Activated T-cell treated with anti-CD3 and anti-CD28 coated beads for 48 hours (primary cell): Measurements from ENCODE around the gene ASB10.

Source experiments
- DNase-seq: peaks from one replicate; pipeline ENCODE4 v3.0.0-alpha.2; 2020; ENCODE audit warnings: low read depth

The ASB10 gene, protein sequence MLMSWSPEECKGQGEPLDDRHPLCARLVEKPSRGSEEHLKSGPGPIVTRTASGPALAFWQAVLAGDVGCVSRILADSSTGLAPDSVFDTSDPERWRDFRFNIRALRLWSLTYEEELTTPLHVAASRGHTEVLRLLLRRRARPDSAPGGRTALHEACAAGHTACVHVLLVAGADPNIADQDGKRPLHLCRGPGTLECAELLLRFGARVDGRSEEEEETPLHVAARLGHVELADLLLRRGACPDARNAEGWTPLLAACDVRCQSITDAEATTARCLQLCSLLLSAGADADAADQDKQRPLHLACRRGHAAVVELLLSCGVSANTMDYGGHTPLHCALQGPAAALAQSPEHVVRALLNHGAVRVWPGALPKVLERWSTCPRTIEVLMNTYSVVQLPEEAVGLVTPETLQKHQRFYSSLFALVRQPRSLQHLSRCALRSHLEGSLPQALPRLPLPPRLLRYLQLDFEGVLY

DNA sequence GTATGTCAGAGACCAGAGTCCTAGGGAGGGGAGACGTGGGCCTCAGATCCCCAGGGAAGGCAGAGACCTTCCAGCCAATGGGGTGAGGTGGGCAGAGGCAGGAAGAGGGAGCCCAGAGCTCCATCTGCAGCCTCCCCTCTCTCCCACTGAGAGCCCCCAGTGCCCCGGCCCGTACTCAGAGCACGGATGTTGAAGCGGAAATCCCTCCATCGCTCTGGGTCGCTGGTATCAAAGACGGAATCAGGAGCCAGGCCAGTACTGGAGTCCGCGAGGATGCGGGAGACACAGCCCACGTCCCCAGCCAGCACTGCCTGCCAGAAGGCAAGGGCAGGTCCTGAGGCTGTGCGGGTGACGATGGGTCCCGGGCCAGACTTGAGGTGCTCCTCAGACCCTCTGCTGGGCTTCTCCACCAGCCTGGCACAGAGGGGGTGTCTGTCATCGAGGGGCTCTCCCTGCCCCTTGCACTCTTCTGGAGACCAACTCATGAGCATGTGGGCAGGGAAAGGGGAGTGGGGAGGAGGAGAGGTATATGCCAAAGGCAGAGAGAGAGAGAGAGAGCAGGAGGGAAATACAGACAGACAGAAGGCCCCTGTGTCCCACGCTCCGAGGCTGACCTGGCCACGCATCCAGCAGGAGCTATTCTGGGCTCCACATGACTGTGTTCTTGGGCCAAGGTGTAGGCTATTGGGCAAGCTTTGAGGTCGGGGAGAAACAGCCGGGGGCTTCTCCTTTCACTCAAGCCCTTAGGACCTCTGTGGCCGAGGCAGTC is at the start of gene ASB10:
ASB10 (minus strand) TSS at position 611 of the 769 bp plus-strand sequence; CDS start at position 491, 120 bp downstream.
- DNase-seq: no peak

DNA sequence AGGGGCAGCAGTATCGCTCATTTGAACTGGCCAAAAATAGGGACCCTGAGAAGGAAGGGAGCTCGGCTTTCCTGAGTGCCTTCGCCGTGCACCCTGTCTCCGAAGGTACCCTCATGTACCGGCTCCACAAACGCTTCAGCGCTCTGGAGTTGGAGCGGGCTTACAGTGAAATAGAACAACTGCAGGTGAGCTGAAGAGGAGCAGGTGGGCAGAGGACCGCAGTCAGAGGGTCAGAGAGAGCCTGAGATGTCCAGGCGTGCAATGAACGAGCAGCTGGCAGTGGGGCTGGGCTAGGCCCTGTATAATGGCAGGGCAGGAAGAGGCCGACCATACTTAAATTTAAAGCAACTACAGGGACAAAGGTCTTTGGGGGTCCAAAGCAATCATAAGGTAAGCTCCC is 49.4 kb upstream of the ASB10 start:
- DNase-seq: no peak

DNA sequence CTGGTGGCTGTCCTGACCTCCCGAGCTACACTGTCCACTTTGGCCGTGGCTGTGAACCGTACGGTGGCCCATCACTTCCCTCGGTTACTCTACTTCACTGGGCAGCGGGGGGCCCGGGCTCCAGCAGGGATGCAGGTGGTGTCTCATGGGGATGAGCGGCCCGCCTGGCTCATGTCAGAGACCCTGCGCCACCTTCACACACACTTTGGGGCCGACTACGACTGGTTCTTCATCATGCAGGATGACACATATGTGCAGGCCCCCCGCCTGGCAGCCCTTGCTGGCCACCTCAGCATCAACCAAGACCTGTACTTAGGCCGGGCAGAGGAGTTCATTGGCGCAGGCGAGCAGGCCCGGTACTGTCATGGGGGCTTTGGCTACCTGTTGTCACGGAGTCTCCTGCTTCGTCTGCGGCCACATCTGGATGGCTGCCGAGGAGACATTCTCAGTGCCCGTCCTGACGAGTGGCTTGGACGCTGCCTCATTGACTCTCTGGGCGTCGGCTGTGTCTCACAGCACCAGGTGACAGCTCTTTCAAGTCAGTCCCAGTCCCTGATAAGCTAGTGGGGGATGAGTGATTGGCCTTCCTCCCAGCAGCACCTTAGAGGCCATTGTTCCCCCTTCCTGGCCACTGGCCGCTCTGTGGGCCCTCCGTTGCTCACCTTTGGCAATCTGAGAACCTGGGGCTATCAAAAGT is 48.2 kb upstream of the ASB10 start:
- DNase-seq: no peak

DNA sequence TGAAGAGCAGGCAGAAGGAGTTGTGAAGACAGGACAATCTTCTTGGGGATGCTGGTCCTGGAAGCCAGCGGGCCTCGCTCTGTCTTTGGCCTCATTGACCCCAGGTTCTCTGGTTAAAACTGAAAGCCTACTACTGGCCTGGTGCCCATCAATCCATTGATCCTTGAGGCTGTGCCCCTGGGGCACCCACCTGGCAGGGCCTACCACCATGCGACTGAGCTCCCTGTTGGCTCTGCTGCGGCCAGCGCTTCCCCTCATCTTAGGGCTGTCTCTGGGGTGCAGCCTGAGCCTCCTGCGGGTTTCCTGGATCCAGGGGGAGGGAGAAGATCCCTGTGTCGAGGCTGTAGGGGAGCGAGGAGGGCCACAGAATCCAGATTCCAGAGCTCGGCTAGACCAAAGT is 46.8 kb upstream of the ASB10 start:
- no peak for DNase-seq

DNA sequence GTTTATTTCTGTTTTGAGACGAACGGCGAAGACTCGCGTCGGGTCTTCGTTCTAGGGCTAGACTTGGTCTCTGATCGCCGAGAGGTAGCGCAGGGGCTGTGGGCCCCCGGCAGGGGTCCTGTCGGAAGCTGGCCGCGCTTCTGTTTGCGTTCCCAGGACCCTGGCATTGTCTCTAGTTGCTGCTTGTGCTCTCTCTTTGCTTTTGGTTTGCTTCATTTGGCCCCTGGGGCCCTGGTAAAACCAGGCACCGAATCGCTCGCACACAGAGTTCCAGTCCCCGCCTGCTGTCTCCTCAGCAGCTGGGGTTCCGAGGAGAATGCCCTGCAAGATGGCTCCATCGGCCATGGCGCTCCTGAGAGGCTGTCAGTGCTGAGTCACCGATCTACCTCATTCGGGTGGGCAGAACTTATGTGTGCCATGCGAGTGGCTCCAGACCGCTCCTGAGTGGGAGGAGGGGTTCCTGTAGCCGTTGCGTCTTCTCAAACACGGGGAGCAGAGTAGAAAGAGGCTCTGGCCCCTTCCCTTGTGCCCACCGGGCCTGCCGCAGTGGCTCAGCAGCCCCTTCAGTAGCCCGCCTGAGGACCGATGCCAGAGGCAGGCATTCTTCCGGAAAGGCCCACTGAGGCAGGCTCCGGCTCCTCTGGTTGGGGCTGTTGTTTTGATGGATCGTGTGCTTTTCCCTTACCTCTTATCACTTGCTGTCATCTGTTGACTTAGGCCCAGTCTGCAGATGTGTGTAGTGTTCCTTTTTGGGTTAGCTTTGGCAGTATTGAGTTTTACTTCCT is 46.1 kb upstream of the ASB10 start:
- peak; percentile 74 for DNase-seq

DNA sequence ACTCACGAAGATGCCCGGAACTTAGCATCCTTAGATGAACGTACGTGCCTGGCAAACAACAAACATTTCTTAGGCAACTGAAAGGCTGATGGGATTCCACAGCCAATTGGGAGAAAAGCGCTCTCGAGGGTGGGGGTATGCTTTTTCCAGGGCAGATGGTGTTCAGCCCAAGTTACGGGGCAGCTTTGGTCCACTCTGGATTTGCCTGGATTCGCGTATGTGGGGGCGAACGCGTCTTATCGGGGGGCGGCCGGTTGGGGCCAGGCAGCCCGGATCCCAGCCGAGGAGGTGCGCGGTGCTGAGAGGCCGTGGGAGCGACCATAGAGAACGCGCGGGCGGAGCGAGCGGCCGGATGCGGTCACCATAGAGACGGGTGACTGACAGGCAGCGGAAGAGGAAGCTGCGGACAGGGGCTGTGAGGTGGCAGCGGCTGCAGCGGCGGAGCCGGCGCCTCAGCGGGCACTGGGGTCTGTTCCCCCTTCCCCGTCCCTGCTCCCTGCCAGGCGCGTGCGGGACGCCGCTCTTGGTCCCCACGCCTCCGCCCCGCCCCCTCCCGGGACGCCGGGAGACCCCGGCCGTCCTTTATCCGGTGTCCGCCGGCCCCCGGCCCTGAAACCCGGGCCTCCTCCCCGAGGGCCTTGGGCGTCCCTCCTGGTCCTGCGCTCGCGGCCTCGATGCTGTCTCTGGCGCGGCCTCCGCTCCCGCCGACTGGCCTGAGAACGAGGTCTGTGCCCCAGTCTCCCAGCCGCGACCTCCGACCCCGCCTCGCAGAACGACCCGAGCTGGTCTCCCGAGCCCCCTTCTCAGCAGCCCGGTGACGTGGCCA is 45.3 kb upstream of the ASB10 start, which contains the start of gene CHPF2:
CHPF2 (plus strand) TSS at position 393 of the 826 bp plus-strand sequence. CDS start 1,529 bp downstream, outside the sequence.
- DNase-seq: peak; percentile 88

DNA sequence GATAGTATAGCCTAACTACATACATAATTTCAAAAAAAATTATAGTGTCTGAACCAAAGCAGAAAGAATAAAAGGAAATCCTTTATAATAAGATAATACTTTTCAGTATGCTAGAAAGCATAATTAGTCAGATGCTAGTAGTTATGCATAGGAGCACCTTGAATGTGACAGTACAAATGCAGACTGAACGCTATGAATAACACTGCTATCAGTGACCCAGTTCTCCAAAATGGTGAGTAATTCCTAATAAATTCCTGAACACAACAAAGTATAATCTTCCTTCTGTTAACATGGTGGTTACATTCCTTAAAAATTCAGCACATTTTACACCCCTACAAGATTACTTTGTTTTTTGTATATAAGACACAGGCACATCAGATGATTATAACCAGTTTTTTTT is 44.0 kb upstream of the ASB10 start:
- no peak for DNase-seq

DNA sequence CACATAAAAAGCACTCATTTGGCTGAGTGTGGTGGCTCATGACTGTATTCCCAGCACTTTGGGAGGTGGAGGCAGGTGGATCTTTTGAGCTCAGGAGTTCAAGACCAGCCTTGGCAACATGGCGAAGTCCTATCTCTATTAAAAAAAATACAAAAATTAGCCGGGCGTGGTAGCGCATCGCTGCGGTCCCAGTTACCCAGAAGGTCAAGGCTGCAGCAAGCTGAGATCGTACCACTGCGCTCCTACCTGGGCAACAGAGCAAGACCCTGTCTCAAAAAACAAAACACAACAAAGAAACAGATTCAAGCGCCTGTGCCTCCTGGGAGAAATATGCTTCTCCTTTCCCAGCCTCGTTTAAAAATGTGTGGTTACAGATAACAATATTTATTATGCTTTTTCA is 42.2 kb upstream of the ASB10 start:
- no peak for DNase-seq

DNA sequence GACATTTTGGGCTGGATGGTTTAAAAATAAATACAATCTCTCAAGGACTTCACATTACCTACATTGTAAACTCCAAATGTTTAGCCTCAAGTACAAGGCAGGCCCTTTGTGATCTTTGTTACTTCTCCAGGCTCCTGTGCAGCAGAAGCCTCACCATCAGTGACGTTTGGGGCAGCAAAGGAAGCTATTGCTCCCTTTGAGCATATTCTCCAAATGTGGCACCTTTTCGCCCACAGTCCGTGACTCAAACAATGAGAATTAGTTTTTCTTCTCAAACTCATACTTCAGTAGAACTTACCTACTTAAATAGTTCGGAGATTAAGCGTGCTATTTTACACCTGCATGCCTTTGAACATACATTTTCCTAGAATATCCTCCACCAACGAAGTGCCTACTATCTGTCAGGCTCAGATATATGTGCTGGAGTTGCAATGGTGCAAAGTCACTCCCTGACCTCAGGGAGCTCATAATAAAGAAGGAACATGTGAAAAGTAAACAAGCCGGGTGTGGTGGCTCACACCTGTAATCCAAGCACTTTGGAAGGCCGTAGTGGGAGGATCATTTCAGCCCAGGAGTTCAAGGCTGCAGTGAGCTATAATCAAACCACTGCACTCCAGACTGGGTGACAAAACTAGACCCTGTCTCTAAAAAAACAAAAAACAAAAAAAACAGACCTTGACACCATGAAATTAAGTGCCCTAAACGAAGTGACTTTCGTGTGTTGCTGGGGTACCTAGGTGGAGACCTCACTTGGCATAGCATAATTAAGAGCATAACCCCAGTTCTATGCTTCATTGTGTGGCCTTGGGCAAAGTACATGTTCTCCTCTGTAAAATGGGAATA is 41.2 kb upstream of the ASB10 start:
- no peak for DNase-seq

DNA sequence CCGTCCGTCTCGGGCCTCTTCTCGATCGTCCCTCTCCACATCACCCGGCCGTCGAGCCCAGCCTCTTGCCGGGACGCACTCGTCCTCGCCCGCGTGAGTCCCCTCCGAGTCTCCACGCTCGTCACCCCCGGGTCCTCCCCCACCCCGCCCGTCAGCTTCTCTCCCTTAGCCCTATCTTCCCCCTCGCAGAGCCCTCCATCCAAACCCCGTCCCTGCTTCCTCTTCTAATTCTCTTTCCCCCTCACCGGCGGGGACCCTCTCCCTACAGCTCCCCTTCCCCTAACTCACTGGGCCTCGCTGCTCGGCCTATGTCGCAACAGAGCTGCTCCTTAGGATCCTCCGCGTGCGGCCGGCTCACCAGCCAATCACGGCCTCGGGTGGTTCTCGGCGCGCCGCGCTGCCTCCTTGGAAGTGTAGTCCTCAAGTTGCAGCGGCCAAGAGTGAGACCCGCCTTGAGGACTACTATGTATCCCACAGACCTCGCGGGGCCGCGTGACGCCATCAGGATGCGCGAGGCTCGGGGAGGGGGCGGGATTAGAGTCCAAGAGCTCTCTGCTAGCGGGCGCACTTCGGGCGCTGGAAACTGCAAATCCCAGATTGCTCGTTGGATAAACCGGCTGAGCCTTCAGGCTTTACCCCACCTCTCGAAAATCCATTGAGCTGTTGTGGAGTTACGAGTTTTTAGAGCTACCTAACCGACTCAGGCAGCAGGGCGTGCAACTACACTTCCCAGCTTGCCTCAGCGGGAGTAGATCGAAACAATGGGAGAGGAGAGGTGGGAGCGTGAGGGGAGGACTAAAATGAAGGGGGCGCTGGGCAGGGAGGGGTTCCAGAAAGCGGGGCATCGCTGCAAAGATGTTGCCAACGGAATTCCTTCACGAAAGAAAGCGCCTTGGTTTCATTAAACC is 40.1 kb upstream of the ASB10 start, which contains the start of gene ABCF2:
ABCF2 (minus strand) TSS at position 331 of the 908 bp plus-strand sequence. CDS start 747 bp downstream, outside the sequence.
- DNase-seq: peak; percentile 96

DNA sequence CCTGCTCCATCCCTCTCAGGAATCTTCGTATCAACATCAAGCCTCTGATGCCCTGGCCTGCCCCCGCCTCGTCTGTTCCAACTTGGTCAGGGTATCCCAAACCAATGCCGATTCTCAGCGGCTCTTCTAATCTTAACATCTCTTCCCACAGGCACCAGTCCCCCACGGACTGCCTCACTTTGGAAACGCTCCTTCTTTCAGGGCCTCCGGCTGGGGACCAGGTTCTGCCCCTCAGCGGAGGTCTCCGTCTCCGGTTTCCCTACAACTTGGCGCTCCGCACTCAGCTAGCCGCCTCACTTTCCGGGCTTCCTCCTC is 39.5 kb upstream of the ASB10 start:
- DNase-seq: no peak

DNA sequence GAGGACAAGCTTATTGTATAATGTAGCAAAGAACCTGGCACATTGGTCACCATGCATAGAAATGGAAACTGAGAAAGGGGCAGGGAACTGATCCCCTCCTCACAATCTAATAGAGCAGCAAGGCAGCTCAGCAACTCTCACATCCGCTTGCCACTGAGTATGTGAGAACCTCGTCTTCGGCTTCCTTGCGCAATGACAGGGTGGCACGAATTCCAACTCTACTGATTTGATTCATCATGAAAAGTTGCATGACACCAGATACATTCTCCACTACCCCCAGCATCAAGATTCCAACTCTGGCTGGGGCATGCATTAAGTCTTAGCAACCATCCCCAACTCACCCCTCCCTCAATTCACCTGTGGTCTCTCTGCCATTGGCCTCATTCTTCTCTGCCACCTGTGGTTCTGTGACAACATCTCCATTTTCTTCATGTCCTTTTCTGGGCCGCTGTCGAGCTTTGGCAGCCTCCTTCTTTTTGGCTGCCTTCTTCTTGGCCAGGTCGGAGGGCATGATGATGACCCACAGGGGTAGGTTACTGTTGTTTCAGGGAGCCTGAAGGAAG is 39.0 kb upstream of the ASB10 start:
- DNase-seq: no peak

DNA sequence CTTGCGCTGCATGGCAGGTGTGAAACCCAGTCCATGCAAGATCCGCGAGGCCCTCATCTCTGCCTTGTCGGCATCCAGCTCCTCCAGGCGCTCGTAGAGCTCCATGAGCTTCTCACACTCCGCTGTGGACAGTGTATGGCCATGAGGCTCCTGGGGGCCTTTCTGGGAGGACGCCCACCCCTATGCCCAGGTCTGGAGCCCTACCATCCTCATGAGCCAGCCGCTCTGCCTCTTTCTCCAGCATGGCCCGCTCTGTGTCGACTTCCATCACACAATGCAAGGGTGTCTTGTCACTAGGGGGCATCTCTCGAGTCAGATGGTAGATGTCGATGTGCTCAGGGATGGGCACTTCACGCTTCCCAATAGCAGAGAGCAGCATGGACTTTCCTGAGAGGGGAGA is 36.7 kb upstream of the ASB10 start:
- no peak for DNase-seq

DNA sequence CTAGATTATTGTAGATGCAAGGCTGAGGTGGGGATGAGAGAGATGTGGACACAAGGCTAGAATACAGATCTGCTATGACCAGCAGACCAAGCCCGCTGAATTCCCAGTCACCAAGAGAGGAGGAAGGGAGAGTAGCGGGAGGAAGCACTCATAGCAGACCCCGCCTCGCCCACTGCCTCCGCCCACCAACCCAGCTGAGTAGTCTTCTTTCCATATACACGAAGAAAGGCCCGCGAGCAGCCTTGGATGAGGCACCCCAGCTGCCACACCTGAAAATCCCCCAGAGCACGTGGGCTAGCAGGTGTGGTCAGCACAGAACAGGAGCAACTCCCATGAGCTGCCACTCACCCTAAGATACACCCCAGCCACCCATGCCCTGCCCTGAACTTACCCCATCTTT is 31.1 kb upstream of the ASB10 start:
- no peak for DNase-seq

DNA sequence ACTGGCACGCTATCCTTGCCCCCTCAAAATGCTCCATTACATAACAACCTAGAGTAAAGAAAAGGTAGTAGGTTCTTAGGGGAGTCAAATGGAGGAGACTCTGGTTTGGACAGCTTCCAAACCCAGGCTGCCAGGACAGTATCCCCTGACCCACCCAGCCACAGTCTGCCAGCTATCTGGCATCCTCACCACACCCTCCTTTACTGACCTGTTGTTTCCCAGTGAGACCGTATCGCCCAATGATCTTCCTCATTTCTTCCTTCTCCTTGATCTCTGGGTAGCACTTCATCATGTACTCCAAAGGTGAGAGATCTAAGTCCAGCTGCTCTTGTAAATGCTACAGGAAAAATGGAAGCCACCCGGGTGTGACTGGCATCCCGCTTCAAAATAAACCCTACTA is 28.3 kb upstream of the ASB10 start:
- DNase-seq: no peak

DNA sequence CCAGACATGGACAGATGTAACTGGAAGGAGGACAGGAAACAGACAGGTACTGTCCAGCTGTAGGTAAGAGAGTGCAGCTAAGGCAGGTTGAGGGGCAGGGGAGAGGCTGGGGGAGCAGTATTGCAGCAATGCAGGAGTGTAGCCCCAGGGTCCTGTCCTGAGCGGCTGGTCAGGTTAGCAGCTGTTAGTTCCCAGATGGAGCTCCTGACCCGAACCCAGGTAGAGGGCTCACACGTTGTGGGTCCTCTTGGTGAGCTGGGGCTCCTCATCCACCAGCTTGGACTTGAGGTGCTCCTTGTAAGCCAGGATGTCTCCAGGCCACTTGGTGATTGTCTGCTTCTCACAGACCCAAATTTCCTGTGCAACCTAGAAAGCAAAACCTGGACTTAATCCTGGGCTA is 26.8 kb upstream of the ASB10 start:
- no peak for DNase-seq

DNA sequence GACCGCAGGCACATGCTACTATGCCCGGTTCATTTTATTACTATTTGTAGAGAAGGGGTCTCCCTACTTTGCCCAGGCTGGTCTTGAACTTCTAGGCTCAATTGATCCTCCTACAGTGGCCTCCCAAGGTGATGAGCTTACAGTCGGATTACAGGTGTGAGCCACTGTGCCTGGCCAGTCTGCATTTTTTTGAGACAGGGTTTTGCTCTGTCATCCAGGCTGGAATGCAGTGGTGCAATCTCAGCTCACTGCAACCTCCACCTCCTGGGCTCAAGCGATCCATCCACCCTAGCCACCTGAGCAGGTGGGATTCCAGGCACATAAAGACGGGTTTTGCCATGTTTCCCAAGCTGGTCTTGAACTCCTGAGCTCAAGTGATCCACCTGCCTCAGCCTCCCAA is 25.6 kb upstream of the ASB10 start:
- DNase-seq: no peak

DNA sequence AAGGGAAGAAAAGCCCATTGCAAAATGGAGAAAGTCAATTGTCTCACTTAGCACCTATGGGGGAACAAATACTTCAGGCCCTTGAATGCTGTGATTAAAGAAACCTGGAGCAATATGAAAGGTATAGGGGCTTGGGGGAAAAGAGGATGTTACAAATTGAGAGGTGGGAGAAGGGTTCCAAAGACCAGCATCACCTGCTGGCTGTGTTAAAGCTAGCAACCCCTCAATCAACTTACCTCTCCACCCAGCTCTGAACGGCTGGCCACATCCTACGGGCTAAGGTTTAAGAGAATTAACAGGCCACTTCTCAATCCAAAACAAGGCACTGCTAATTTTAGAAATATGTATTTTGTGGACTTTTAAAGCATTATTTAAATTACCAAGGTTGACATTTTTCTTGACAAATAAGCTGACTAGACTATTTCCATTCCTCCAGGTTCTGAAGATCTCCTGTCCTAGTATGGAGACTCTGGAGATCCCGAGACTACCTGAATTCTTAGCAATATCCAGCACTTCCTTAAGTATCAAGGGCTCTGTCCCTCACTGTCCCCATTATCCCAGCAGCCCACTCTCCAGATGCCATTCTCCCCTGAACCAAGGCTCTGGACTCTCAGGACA is 24.2 kb upstream of the ASB10 start:
- no peak for DNase-seq
